HepG2 (cell line): ENCODE results near the gene TMEM260.

ENCODE experiments used
- EP300 ChIP-seq, 3 experiments: sonication (generic) in 1 of 3; formaldehyde crosslinking in 1 of 3; IDR thresholded peaks; 2 replicates each; pipeline versions ENCODE4 v1.5.1 to v1.6.1; 2011 to 2020; ENCODE audit warnings: low read depth in 2 of 3, low read length in 2 of 3, borderline replicate concordance in 1 of 3, improper control_type of control experiment in 1 of 3, mild to moderate bottlenecking in 1 of 3, missing genetic modification reagents in 1 of 3, moderate library complexity in 1 of 3
- FOXM1 ChIP-seq: sonication (generic); formaldehyde crosslinking; IDR thresholded peaks from 2 replicates; pipeline ENCODE4 v1.5.0; 2020; ENCODE audit warnings: missing genetic modification reagents
- FOXP4 ChIP-seq: sonication (generic); formaldehyde crosslinking; IDR thresholded peaks from 2 replicates; pipeline ENCODE4 v1.4.0; 2020; ENCODE audit warnings: missing genetic modification reagents
- NCOR1 ChIP-seq: fragments of 200-600 bp; sonication (generic); IDR thresholded peaks from 2 replicates; pipeline ENCODE4 v1.7.0; 2017; ENCODE audit warnings: antibody characterized with exemption, low read length, borderline replicate concordance
- PAF1 ChIP-seq: IDR thresholded peaks from 2 replicates; pipeline ENCODE4 v1.6.1; 2016; ENCODE audit warnings: missing genetic modification reagents, missing compliant biosample characterization
- PLRG1 ChIP-seq: fragments of 450-650 bp; conservative IDR thresholded peaks from 2 replicates; pipeline ENCODE4 v1.6.1; 2016
- POLR2AphosphoS5 ChIP-seq: IDR thresholded peaks from 2 replicates; pipeline ENCODE4 v1.6.1; 2012; ENCODE audit warnings: low read depth, low read length
- PRMT3 ChIP-seq: sonication (generic); formaldehyde crosslinking; IDR thresholded peaks from 2 replicates; pipeline ENCODE4 v1.8.1; 2022; ENCODE audit warnings: low read depth, mild to moderate bottlenecking, moderate library complexity, missing genetic modification reagents, borderline replicate concordance
- ZBTB26 ChIP-seq: IDR thresholded peaks from 2 replicates; pipeline ENCODE4 v1.6.1; 2016; ENCODE audit warnings: missing compliant biosample characterization, missing genetic modification reagents, borderline replicate concordance
- ZNF576 ChIP-seq: sonication (generic); formaldehyde crosslinking; IDR thresholded peaks from 2 replicates; pipeline ENCODE4 v1.4.0; 2020; ENCODE audit warnings: mild to moderate bottlenecking, missing genetic modification reagents
- ZNF678 ChIP-seq: sonication (generic); formaldehyde crosslinking; IDR thresholded peaks from 2 replicates; pipeline ENCODE4 v1.4.0; 2020; ENCODE audit warnings: mild to moderate bottlenecking, missing genetic modification reagents
- ZNF777 ChIP-seq: sonication (generic); formaldehyde crosslinking; IDR thresholded peaks from 2 replicates; pipeline ENCODE4 v1.4.0; 2020; ENCODE audit warnings: missing genetic modification reagents

GRCh38 chr14:56585461-56586084 is 6.0 kb downstream of the TMEM260 start:
- TF ChIP-seq PRMT3 (CRISPR knock-in tag) = no peak
- TF ChIP-seq ZNF576 = no peak
- TF ChIP-seq ZBTB26 (CRISPR knock-in tag) = no peak
- TF ChIP-seq FOXM1 (CRISPR knock-in tag) = no peak
- no peak for TF ChIP-seq PLRG1
- TF ChIP-seq POLR2AphosphoS5 = no peak
- no peak for TF ChIP-seq ZNF678 (CRISPR knock-in tag)
- no peak for TF ChIP-seq NCOR1
- no peak for TF ChIP-seq ZNF777
- TF ChIP-seq EP300 (IDR thresholded peaks at IDR 0.05; ENCODE audit: low read depth in 2 of 2, low read length in 2 of 2) = no peak
- TF ChIP-seq EP300 (CRISPR knock-in tag; IDR thresholded peaks at IDR 0.05; ENCODE audit: borderline replicate concordance) = no peak
- no peak for TF ChIP-seq PAF1
- no peak for TF ChIP-seq FOXP4 (CRISPR knock-in tag)
